CD4-positive, alpha-beta memory T cell (primary cell): ENCODE measurements around the gene TBXT. TPM values are rescaled to one million over a fixed set of nuclear protein-coding genes. Genes with fewer than 3 reads are reported as not detected.

Experiments
- CTCF ChIA-PET: fragments of 350-600 bp; sonication (Branson Sonifier 250); formaldehyde crosslinking; loops from one replicate; lab custom pipeline; 2021; ENCODE audit warnings: inconsistent platforms; ENCODE audit not compliant: partially characterized antibody; lab: Charles Lee
- POLR2A ChIA-PET: fragments of 350-600 bp; sonication (Branson Sonifier 250); formaldehyde crosslinking; loops from one replicate; lab custom pipeline; 2021; ENCODE audit not compliant: partially characterized antibody; lab: Charles Lee
- DNase-seq, 5 donors: peaks; one replicate each; pipeline versions ENCODE4 v3.0.0 to v3.0.0-alpha.2; 2020 to 2022; ENCODE audit warnings: mixed read lengths in 1 of 5
- H3K27ac ChIP-seq: one replicate; pipeline ENCODE4 v1.7.0; 2013; ENCODE audit warnings: low read depth, low read length
- H3K27me3 ChIP-seq: 2 replicates; pipeline ENCODE4 v1.7.0; 2013; ENCODE audit warnings: mild to moderate bottlenecking, low read length, moderate library complexity; ENCODE audit not compliant: insufficient read depth
- H3K36me3 ChIP-seq: 2 replicates; pipeline ENCODE4 v1.7.0; 2013; ENCODE audit warnings: mild to moderate bottlenecking, low read length, moderate library complexity; ENCODE audit not compliant: insufficient read depth
- H3K4me1 ChIP-seq: 2 replicates; pipeline ENCODE4 v1.7.0; 2013; ENCODE audit warnings: mild to moderate bottlenecking, low read length, moderate library complexity; ENCODE audit not compliant: insufficient read depth
- H3K4me3 ChIP-seq, 2 donors: one replicate each; pipeline ENCODE4 v1.7.0; 2013; ENCODE audit warnings: low read length in 2 of 2, mild to moderate bottlenecking in 1 of 2
- H3K9me3 ChIP-seq, 2 donors: one replicate each; pipeline ENCODE4 v1.7.0; 2013; ENCODE audit warnings: low read length in 2 of 2, control low read depth in 1 of 2; ENCODE audit not compliant: control insufficient read depth in 1 of 2
- H3K27ac Mint-ChIP-seq, 7 donors: one replicate each; pipeline ENCODE4 v1.8.0; 2020 to 2021; ENCODE audit warnings: mixed read lengths in 7 of 7, mild to moderate bottlenecking in 6 of 7, inconsistent platforms in 3 of 7, moderate library complexity in 3 of 7
- H3K27me3 Mint-ChIP-seq, 2 donors: one replicate each; pipeline ENCODE4 v1.8.0; 2020 to 2021; ENCODE audit warnings: mixed read lengths in 2 of 2
- H3K36me3 Mint-ChIP-seq, 2 donors: one replicate each; pipeline ENCODE4 v1.8.0; 2020 to 2021; ENCODE audit warnings: mixed read lengths in 2 of 2, inconsistent platforms in 1 of 2, mild to moderate bottlenecking in 1 of 2
- H3K4me1 Mint-ChIP-seq, 4 donors: one replicate each; pipeline ENCODE4 v1.8.0; 2020 to 2021; ENCODE audit warnings: mixed read lengths in 4 of 4, mild to moderate bottlenecking in 1 of 4
- H3K4me3 Mint-ChIP-seq, 8 donors: one replicate each; pipeline ENCODE4 v1.8.0; 2020 to 2021; ENCODE audit warnings: mixed read lengths in 8 of 8, mild to moderate bottlenecking in 7 of 8, moderate library complexity in 6 of 8, inconsistent platforms in 3 of 8
- H3K9me3 Mint-ChIP-seq, 8 donors: one replicate each; pipeline ENCODE4 v1.8.0; 2020 to 2021; ENCODE audit warnings: mixed read lengths in 8 of 8, mild to moderate bottlenecking in 5 of 8, inconsistent platforms in 3 of 8, moderate library complexity in 1 of 8
- intact Hi-C: fragments of 100-400 bp; cut with micrococcal nuclease; formaldehyde crosslinking; loops from one replicate; pipeline ENCODE4 v1.15.1; 2023
- polyA plus RNA-seq, 2 donors: library from polyadenylated mRNA; unstranded; fragments of 300-500 nt; fragmentation: Illumina TruSeq; gene quantifications; one replicate each; pipeline ENCODE4 v1.2.3, GENCODE V29; 2021
- total RNA-seq, 2 experiments: library from RNA; stranded (reverse); gene quantifications; one replicate each; pipeline ENCODE4 v1.2.3, GENCODE V29; 2021

Gene TBXT
- total and polyA plus RNA-seq, 4 experiments from 2014 or later, result not detected

DNA sequence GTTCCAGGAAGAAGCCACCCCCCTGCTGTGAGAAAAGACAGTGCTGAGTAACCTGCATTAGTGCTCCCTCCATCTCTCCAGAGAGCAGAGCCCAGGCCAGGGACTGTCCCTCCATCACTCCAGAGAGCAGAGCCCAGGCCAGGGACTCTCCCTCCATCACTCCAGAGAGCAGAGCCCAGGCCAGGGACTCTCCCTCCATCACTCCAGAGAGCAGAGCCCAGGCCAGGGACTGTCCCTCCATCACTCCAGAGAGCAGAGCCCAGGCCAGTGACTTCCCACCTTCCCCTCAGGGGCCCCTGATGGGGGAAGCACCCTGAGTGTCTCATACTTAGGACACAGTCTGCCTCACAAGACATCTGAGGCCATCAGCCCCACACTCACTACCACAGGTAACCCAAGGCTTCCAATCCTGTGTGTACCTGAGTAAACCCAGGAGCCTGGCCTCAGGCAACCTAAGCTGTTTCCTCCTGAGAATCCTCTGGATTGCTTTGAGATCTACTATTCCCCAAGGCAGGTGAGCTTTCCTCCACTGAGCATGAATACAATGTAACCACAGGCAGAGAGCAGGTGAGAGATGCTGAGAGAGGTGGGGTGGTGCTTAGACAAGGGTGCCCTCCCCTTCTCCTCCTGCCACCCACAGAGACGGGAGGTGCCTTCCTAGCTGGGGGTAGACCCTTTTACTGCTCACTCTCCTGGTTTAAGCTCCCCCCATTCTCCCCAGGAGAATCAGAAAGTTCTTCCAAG is 4.9 kb downstream of the TBXT start:
- Histone ChIP-seq H3K9me3 (no peaks in the 10 kb centered on the region), H3K27me3 (peaks cover 5% of the 10 kb centered on the region), H3K4me3 (no peak overlapping the region), H3K36me3 (no peaks in the 10 kb centered on the region), H3K4me1 (no peaks in the 10 kb centered on the region), H3K27ac (no peak overlapping the region)
- POLR2A ChIA-PET, result no interaction called here
- Mint-ChIP-seq H3K4me1 (no peaks in the 10 kb centered on the region), H3K27me3 (peaks cover 31 to 35% of the 10 kb centered on the region in 2 donors), H3K4me3 (no peak overlapping the region), H3K27ac (no peak overlapping the region), H3K36me3 (no peaks in the 10 kb centered on the region), H3K9me3 (no peaks in the 10 kb centered on the region)
- CTCF ChIA-PET, result no interaction called here
- intact Hi-C loops, result no loop called here
- no peak for DNase-seq

GRCh38 chr6:166157930-166158617 is 9.6 kb downstream of the TBXT start:
- Mint-ChIP-seq H3K4me3 (no peak overlapping the region), H3K27ac (no peak overlapping the region), H3K36me3 (no peaks in the 10 kb centered on the region), H3K4me1 (no peaks in the 10 kb centered on the region), H3K27me3 (peaks cover 11 to 15% of the 10 kb centered on the region in 2 donors), H3K9me3 (no peaks in the 10 kb centered on the region)
- ChIA-PET CTCF (interaction anchor here (1.0 to 2.5 kb wide), 5 partner anchors 80 to 243 kb away, joined by 3 to 20 read pairs (median 6); no protein-coding TSS in a partner anchor), POLR2A (no interaction called here)
- Histone ChIP-seq H3K4me1 (no peaks in the 10 kb centered on the region), H3K36me3 (no peaks in the 10 kb centered on the region), H3K27me3 (no peaks in the 10 kb centered on the region), H3K4me3 (no peak overlapping the region), H3K27ac (no peak overlapping the region), H3K9me3 (no peaks in the 10 kb centered on the region)
- intact Hi-C loops, result loop anchor here (2.0 kb wide), 1 partner anchor 243 kb away; no protein-coding TSS in a partner anchor
- DNase-seq, result no peak

GRCh38 chr6:166156942-166157341 is 10.7 kb downstream of the TBXT start:
- DNase-seq, result no peak
- Histone ChIP-seq H3K27ac (no peak overlapping the region), H3K27me3 (no peaks in the 10 kb centered on the region), H3K4me1 (no peaks in the 10 kb centered on the region), H3K36me3 (no peaks in the 10 kb centered on the region), H3K9me3 (no peaks in the 10 kb centered on the region), H3K4me3 (no peak overlapping the region)
- ChIA-PET POLR2A (no interaction called here), CTCF (interaction anchor here (0.8 to 2.5 kb wide), 8 partner anchors 81 to 356 kb away, joined by 3 to 20 read pairs (median 4); partner anchors contain the start of gene SFT2D1)
- Mint-ChIP-seq H3K36me3 (no peaks in the 10 kb centered on the region), H3K27ac (no peak overlapping the region), H3K4me3 (no peak overlapping the region), H3K9me3 (peaks cover 0 to under 1% (median 0%) of the 10 kb centered on the region in 8 donors), H3K27me3 (peaks cover 11 to 12% of the 10 kb centered on the region in 2 donors), H3K4me1 (no peaks in the 10 kb centered on the region)
- intact Hi-C loops, result loop anchor here (2.0 kb wide), 1 partner anchor 244 kb away; no protein-coding TSS in a partner anchor

DNA sequence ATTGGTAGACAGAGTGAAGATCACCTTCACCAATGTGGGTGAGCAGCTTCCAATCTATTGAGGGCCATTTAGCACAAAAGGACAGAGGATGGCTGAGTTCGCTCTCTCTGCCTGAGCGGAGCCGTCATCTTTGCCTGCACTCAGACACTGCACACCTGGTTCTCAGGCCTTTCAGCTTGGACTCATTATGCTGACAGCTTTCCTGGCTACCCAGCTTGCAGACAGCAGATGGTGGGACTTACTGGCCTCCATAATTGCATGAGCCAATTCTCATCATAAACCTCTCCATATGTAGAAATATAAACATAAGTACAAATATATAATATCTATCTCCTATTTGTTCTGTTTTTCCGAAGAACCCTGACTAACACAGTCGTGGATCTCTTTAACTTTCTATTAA is 13.7 kb downstream of the TBXT start:
- Mint-ChIP-seq H3K27ac (no peak overlapping the region), H3K4me3 (no peak overlapping the region), H3K36me3 (no peaks in the 10 kb centered on the region), H3K27me3 (peaks cover 7 to 14% of the 10 kb centered on the region in 2 donors), H3K4me1 (no peaks in the 10 kb centered on the region), H3K9me3 (peaks cover 4 to 20% (median 11%) of the 10 kb centered on the region in 8 donors)
- Histone ChIP-seq H3K4me3 (no peak overlapping the region), H3K27me3 (no peaks in the 10 kb centered on the region), H3K36me3 (no peaks in the 10 kb centered on the region), H3K9me3 (no peaks in the 10 kb centered on the region), H3K4me1 (no peaks in the 10 kb centered on the region), H3K27ac (no peak overlapping the region)
- POLR2A ChIA-PET, result interaction anchor here (0.7 kb wide), 1 partner anchor 10 kb away, joined by 3 read pairs; no protein-coding TSS in a partner anchor
- CTCF ChIA-PET, result interaction anchor here (1.7 kb wide), 1 partner anchor 48 kb away, joined by 4 read pairs; no protein-coding TSS in a partner anchor
- intact Hi-C loops, result no loop called here
- DNase-seq, result no peak

DNA sequence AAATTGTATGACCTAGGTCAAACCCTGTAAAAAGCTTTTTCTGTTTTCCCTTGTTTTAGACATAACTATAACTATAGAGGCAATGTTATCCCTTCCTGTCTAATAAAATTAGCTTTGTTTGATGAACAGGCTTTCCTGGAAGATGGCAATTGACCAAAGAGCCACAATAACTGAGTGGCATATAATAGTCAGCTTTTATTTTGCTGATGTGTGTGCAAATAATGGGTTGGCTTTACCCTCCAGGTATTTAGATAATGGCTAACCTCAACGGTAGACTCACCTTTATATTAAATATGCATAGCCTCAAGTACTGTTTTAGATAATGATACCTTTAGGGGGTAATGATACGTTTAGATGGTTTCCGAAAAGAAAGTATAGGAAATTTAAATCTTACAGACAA is 15.0 kb downstream of the TBXT start:
- no peaks in the 10 kb centered on the region for H3K4me1 ChIP-seq
- H3K9me3 ChIP-seq, result no peaks in the 10 kb centered on the region
- no peaks in the 10 kb centered on the region for H3K36me3 ChIP-seq
- H3K4me1 Mint-ChIP-seq, result no peaks in the 10 kb centered on the region
- no peak overlapping the region for H3K27ac Mint-ChIP-seq
- no peak overlapping the region for H3K27ac ChIP-seq
- H3K27me3 Mint-ChIP-seq, result peaks cover 7 to 19% of the 10 kb centered on the region in 2 donors
- no peaks in the 10 kb centered on the region for H3K36me3 Mint-ChIP-seq
- CTCF ChIA-PET, result interaction anchor here (0.6 to 1.7 kb wide), 3 partner anchors 47 to 248 kb away, joined by 3 to 4 read pairs (median 4); no protein-coding TSS in a partner anchor
- POLR2A ChIA-PET, result no interaction called here
- H3K4me3 Mint-ChIP-seq, result no peak overlapping the region
- no peak for DNase-seq
- H3K4me3 ChIP-seq, result no peak overlapping the region
- H3K27me3 ChIP-seq, result no peaks in the 10 kb centered on the region
- peaks cover 4 to 20% (median 11%) of the 10 kb centered on the region in 8 donors for H3K9me3 Mint-ChIP-seq
- intact Hi-C loops, result no loop called here

GRCh38 chr6:166151798-166152197 is 15.9 kb downstream of the TBXT start:
- no peaks in the 10 kb centered on the region for H3K4me1 Mint-ChIP-seq
- peaks cover 7 to 21% of the 10 kb centered on the region in 2 donors for H3K27me3 Mint-ChIP-seq
- CTCF ChIA-PET, result interaction anchor here (1.3 kb wide), 1 partner anchor 249 kb away, joined by 4 read pairs; no protein-coding TSS in a partner anchor
- peaks cover 4 to 20% (median 11%) of the 10 kb centered on the region in 8 donors for H3K9me3 Mint-ChIP-seq
- H3K27ac Mint-ChIP-seq, result no peak overlapping the region
- no peak overlapping the region for H3K4me3 ChIP-seq
- no peak overlapping the region for H3K4me3 Mint-ChIP-seq
- no peaks in the 10 kb centered on the region for H3K4me1 ChIP-seq
- no peaks in the 10 kb centered on the region for H3K9me3 ChIP-seq
- POLR2A ChIA-PET, result no interaction called here
- H3K27ac ChIP-seq, result no peak overlapping the region
- no peaks in the 10 kb centered on the region for H3K36me3 Mint-ChIP-seq
- no peak for DNase-seq
- intact Hi-C loops, result no loop called here
- H3K36me3 ChIP-seq, result no peaks in the 10 kb centered on the region
- no peaks in the 10 kb centered on the region for H3K27me3 ChIP-seq

DNA sequence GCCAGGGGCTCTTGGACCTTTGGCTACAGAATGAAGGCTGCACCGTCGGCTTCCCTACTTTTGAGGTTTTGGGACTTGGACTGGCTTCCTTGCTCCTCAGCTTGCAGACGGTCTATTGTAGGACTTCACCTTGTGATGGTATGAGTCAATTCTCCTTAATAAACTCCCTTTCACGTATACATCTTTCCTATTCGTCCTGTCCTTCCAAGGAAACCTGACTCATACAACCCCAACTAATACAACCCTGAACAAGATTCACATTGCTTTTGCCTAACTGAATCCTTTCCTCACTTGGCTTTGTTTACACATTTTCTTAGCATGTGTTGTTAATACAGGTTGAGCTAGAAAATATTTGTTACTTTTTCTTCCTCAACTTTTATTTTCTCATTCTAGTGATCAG is 21.9 kb downstream of the TBXT start:
- no peak for DNase-seq
- Mint-ChIP-seq H3K27ac (no peak overlapping the region), H3K27me3 (peaks cover 7 to 13% of the 10 kb centered on the region in 2 donors), H3K4me1 (no peaks in the 10 kb centered on the region), H3K9me3 (peaks cover 0 to 9% (median 5%) of the 10 kb centered on the region in 8 donors), H3K36me3 (no peaks in the 10 kb centered on the region), H3K4me3 (no peak overlapping the region)
- no peaks in the 10 kb centered on the region for H3K27me3 ChIP-seq
- H3K4me3 ChIP-seq, result no peak overlapping the region
- POLR2A ChIA-PET, result no interaction called here
- H3K27ac ChIP-seq, result no peak overlapping the region
- no peaks in the 10 kb centered on the region for H3K4me1 ChIP-seq
- CTCF ChIA-PET, result no interaction called here
- intact Hi-C loops, result no loop called here
- H3K36me3 ChIP-seq, result no peaks in the 10 kb centered on the region
- H3K9me3 ChIP-seq, result no peaks in the 10 kb centered on the region
